A172 (cell line): ENCODE results near the gene TCIRG1. TPM values are rescaled to one million over a fixed set of nuclear protein-coding genes. Genes with fewer than 3 reads are reported as not detected.

ENCODE experiments used
- DNase-seq: peaks from one replicate; pipeline ENCODE4 v3.0.0-alpha.2; 2015; ENCODE audit warnings: low spot score
- total RNA-seq: library from RNA; depleted of rRNA; stranded (reverse); fragments of >200 nt; shearing (Covaris generic); gene quantifications from 2 replicates; pipeline ENCODE4 v1.2.3, GENCODE V29; 2014

TCIRG1 gene
- total RNA-seq, 1 experiment from 2014 or later, result 149 TPM

DNA sequence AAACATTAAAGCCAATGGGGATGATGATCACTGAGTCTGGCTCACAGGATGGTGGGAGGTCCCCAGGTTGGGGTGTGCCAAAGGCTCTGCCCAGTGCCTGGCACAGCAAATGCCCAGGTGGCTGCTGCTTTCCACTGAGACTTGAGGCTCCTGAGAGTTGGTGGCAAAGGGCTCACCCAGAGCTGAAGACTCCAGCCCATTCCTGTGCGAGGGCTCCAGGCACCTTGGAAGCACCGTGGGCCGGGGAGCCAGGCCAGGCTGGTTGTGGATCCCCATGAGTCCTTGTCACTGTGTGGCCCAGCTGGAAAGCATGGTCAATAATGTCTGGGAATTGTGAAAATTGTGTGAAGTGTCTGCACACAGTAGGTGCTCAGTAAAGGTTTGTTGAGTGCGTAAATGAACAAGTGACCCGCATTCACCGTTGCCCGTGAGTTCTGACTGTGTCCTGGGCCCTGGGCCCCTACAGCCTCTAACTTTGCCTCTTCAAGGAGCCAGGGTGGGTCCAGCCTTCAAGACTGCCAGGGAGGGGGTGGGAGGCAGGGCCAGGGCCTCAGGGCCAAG lies 32.1 kb upstream of the TCIRG1 start:
- no peak for DNase-seq

DNA sequence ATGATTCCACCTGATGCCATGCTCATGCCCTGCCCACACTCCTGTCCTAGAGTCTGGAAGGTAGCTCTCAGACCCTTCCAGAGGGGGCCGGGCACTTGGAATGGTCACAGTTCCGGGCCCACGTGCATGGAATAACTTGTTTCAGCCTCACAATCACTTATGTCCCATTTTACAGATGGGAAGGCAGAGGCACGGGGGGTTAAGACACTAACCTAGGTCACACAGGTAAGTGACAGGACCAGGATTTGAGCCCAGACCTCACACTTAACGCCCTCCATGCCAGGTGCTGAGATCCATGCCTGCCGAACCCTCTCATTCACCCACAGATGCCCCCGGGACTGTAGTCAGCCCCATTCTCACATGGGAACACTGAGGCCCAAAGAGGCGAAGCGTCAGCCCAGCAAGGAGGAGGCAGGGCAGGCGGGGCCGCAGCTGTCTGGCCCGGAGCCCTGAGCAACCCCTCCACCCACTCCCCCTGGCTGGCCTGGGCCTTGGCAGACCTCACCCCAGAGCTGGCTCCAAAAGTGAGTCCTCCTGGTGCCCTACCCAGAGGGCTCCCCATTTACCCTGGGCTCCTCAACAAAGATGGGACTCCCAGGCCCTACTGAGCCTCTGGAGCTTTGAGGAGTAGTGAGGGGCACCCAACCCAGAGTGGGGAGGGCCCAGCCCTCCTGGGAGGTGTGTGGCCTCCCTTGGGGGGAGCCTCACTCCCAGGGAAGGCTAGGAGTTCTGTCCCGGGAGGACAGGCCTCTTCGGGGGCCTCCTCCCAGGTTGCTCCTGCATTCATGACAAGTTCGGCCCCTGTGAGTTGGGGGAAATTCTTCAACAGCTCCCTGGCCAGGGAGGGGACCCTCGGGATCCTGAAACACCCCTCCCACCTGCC lies 31.1 kb upstream of the TCIRG1 start:
- DNase-seq, result no peak

DNA sequence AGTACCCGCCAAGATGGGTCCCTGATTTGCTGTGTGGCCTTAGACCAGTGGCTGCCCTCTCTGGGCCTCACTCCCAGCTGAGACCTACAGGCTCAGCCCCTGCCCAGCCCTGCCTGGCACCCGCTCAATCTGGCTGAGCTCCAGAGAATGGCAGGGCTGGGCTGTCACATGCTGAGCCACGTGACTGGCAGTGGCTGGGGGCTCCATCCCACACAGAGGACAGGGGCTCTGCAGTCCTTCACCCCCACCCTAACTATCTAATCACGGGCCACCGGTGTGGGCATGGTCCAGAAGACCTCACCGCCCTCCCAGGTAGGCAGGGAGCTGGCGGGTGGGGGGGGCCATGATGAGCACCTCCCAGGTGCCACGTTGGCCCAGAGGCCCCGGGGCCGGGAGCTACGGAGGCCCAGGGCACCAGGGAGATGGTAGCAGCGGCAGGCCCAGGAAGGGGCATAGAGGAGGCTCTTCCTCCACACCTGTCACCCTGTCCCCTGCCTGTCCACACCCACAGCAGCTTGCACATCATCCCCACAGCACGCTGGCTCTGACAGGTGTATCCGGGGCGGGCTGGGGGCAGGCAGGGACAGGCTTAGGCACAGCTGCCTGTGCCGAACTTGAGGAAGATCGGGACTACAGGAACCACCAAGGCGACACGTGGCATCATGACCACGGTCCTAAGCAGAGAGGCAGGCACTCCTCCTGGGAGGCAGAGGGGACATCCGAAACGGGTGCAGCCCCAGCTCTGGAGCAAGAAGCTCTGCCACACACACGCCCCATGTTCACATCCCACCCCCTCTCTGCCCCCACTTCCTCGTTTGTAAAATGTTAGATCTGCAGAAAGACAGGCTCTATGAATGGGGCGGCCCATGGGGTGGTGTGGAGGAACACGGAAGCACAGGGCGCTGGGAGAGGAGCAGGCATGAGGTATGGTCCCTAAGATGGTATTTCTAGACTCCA lies 30.2 kb upstream of the TCIRG1 start:
- no peak for DNase-seq

DNA sequence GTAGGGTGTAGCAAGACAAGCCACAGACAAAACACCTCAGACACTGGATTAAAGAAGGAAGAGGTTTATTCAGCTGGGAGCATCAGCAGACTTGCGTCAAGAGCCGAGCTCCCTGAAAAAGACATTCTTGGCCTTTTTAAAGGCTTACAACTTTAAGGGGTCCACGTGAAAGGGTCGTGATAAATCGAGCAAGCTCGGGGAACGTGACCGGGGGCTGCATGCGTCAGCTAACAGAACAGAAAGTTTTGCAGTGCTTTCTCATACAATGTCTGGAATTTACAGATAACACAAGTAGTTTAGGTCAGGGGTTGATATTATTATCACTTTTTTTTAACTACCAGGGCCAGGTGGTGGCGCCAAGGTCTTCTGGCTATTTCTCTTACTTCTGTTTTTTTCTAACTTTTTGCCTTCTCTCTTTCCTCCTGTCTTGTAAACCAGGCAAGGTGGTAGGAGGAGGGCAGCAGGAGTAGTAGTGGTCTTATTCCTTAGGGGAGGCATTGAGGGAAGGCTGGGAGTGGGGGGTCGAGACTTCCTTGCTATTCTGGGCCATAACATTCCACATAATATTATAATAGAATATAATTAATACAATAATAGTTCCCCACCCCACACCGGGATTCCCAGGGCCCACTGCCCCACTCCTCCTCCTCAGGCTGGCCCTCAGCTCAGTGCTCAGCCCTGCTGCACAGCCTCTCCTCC lies 29.3 kb upstream of the TCIRG1 start:
- DNase-seq, result peak; percentile 78

DNA sequence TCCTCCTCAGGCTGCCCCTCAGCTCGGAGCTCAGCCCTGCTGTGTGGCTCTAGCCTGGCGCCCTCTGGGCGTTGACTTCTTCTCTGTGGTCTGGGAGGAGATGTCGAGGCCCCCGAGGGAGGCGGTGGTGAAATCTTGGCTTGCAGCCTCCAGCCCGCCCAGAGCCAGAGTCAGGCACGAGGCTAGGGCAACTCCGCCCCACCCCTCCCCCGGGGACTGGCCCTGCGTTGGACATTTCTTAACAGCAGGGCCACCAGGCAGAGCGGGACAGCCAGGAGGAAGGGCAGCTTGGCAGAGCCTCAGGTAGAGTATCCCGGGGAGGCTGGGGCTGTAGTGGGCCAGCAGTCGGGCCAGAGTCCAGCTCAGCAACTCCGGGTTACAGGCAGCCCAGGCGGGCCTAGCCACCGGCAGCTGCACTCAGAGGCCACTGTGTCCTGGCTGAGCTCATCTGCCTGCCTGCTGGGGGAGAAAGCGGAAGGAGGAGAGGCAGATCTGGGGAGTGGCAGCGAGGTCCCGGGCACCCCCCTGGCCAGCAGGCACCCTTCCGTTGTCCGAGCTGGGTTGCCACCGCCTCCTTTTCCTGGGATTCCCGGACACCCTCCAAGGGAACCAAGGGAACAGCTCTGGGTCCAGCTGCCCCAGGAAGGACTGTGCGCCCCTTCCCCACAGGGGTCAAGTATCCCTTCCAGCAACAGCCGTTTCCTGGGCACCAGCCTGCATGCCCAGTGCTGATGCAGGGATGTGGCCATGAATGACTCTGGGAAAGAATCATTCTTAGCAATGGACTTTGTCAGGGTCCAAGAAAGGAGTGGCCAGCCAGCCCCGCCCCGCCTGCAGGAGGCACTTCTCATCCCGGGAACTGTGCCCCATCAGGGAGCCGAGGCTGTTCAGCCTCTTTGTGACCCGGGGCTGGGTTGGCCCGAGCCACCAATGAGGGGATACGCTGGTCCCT lies 28.5 kb upstream of the TCIRG1 start, which contains the start of gene ALDH3B1:
TSS of gene ALDH3B1 (plus strand) at position 238 of the 952 bp plus-strand sequence. CDS start 4,971 bp downstream, outside the sequence.
- peak; percentile 89 for DNase-seq

DNA sequence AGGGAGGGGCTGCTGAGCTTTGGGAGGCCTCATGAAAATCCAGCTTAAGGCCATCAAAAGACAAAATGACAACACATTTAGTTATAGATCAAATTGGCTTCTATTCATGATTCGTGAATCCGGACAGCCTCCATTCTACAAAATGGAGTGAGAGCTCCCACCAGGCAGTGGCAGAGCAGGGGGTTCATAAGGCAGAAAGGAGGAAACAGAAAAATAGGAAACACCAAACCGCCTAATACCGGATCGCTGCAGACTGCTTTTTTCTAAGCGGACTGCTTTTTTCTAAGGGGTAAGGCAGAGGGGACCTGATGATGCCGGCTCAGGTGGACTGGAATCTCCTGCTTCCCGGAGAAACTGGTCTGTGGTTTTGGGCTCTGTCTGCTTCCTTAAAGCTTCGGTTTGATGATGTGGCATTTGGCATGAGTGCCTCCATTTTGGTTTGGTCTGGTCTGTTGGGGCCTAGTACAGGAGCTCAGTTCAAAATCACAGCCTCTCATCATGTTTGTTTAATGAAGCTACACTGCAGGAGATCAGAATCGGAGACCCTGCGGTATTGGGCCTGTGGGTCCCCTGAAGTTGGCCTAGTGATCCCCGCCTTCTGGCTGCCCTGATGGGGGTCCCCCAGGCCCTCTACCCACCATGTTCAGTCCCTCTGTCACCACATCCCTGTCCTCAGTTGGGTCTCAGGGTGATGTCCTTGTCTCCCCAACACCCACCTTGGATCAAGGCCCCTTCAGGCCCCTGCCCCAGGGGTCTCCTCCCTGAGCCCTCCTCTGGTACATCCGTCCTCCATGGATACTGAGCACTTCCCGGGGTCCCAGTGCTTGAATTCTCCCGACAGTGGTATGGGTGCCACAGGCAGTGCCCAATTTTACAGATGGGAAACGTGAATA lies 27.5 kb upstream of the TCIRG1 start:
- no peak for DNase-seq

DNA sequence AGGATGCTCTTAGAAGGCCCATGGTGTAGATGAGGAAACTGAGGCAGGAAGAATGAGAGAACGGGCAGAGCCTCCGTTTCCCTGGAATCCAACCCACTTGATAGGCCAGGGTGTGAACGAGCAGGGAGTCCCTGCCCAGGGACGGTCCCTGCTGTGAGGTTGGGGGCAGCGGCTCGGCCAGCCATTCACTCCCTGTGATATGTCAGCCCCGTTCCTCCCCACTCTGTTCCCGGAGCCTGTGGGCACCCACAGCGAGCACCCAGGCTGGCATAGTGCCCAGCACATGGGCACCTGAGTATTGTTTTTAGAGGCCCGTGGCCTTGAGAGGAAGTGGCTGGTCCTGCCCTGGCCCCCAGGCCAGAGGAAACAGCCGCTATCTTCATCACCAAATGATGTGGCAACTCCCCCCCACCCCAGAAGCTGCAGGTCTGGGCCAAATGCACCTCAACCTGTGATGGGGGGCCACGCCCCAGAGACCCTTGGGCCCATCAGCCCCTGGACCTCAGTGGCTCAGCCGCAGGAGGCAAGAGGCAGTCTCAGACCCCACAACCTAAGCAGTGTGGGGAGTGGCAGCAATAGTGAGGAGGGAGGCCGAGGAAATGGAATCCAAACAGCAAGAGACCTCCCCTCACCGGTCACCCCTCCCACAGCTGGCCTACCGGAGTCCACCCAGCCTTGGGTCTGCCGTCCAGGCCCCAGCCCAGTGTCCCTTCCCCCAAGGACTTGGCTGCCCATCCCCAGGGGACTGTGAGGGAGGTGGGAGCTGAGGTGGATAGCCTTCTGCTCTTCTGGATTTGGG lies 26.6 kb upstream of the TCIRG1 start:
- DNase-seq, result peak; percentile 55

DNA sequence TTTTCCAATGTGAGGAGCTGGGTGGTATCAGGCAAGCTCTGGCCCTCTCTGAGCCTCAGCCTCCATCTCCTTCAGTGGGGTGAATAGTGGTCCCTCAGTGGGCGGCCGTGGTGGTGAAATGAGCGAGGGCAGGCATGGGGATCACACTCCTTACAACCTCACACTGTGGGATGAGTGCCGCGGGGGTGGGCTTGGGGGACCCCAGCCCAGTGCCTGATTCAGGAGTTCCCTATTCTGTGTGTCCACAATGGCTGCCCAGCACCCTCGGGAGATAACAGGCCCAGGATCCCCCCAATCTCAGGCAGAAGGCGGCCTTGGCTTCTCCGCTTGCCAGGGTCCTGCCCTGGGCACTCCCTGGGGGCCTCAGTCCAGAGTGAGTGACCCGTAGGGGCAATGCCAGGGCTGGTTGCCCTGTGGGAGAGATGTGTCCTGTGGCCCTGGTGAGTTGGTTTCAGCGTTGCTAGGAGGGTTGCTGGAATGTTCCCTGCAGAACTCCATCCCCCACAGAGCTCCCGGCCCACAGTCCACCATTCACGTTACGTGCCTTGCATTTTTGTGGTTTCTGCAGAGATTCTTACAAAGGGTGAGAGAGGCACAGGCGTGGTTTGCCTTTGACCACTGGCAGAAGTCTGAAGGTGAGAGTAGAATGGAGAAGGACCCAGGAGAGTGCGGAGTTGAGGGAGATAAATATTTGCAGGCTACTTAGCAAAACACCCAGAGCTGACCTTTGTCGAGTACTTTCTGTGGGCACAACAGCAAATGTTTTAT lies 25.8 kb upstream of the TCIRG1 start:
- peak; percentile 97 for DNase-seq

DNA sequence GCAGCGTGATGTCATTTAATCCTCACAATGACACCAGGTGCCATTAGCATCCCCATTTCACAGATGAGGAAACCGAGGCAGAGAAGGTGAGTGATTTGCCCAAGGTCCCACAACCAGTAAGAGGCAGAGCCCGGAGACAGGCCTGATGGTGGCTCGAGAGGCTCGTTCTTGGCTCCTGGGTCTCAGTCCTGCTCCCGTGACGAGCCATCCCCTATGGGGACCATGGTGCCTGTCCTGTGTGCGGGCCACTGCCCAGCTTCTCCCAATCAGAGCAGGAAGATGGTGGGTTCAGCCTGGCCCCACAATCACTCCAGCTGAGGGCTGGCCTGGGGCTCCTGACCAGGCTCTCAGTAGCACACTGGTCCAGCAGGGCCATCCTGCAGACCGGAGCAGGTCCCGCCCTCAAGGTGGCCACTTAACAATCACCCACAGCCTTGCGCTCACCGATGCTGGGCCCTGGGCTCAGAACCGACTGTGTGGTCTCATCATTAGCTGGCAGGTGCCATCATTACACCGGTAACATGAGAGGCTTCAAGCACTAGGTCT lies 25.1 kb upstream of the TCIRG1 start:
- DNase-seq, result no peak

DNA sequence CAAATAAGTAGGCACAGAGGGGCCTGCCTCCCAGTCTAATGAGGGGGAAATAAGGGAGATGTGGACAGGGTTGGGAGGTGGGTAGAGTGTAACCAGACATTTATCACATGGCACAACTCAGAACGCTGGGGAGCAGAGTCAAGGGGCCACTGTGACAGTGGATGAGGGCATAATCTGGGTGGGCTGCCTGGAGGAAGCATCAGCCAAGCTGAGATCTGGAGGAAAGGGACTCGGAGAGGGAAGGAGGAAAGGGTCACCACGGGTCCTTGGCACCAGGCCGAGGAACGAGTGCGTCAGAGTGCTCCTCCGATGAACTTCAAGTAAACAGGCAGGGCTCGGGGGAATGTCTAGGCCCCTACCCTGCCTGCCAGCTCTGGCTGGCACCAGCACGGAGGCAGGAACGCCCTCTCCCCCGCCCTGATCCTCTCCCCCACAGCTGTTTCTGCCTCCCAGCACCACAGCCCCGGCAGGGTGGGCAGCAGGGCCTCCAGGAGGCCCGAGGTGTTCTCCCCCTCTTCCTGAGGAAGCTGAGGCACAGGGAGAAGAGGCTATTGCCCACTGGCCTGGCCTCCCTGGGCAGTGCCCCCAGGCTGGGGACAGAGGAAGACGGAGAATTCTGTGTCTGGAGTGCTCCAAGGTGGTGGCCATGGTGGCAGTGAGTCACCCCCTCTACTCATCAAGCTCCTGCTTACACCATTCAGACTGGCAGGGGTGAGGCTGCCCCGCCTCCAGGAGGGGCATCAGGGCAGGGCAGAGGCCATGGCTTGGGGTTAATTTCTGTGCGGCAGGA lies 24.5 kb upstream of the TCIRG1 start:
- DNase-seq, result peak; percentile 93

DNA sequence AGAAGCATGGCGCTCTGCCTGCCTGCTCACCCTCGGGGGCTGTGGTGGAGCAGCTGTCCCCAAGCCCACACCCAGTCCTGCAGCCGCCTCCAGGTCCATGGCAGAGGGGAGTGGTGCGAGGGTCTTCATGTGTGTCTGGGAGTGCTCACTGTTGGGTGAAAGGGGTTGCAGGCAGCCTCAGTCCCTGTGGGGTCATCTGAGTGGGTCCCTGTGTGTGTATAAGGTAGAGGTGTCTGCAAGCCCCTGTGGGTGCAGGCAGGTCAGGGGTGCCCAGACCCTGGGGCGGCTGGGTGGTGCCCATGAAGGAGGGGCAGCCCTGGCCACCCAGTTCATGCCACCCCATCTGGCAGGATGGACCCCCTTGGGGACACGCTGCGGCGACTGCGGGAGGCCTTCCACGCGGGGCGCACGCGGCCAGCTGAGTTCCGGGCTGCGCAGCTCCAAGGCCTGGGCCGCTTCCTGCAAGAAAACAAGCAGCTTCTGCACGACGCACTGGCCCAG lies 23.8 kb upstream of the TCIRG1 start:
- DNase-seq, result no peak

DNA sequence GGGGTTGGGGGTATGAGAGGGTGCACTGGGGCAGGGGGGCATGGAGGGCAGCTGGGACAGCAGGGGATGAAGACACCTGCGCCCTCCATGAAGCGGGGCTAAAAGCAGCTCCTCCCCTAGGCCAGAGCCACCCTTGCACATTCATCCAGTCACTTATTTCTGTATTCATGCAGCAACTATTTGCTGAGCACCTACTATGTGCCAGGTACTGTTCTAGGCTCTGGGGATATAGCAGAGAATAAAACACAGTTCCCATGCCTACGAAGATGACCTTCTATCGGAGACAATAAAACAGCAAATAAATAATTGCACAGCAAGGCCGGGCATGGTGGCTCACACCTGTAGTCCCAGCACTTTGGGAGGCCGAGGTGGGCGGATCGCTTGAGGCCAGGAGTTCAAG lies 23.4 kb upstream of the TCIRG1 start:
- no peak for DNase-seq

DNA sequence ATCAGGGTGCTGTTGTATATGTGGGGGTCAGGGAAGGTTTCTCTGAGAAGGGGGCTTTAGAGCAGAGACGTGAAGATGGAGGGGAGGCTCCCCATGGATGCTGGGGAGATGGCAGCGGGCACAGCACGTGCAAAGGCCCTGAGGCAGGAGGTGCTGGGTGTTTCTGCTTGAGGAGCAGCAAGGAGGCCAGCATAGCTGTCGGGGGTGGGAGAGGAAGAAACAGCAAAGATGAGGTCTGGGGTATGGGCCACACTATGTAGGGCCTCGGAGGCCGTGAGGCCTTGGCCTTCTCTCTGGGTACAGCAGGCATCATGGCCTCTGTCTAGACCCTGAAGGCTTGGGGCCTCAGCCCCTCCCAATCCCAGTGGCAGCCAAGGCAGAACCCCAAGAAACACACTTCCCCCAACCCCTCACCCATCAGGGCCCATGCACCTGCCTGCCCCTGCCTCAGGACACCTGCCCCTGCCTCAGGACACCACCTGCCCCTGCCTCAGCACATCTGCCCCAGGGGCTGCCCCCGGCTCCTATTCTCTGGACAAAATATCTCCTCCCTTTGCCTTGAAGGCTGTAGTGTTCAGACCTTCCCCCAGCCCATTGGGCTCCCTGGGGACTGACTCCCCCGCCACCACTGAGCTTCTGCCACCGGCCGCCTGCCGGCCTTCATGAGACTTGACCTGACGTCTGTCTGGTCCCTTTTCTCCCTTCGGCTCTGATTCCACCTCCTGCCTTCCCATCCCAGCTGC lies 22.5 kb upstream of the TCIRG1 start:
- no peak for DNase-seq

DNA sequence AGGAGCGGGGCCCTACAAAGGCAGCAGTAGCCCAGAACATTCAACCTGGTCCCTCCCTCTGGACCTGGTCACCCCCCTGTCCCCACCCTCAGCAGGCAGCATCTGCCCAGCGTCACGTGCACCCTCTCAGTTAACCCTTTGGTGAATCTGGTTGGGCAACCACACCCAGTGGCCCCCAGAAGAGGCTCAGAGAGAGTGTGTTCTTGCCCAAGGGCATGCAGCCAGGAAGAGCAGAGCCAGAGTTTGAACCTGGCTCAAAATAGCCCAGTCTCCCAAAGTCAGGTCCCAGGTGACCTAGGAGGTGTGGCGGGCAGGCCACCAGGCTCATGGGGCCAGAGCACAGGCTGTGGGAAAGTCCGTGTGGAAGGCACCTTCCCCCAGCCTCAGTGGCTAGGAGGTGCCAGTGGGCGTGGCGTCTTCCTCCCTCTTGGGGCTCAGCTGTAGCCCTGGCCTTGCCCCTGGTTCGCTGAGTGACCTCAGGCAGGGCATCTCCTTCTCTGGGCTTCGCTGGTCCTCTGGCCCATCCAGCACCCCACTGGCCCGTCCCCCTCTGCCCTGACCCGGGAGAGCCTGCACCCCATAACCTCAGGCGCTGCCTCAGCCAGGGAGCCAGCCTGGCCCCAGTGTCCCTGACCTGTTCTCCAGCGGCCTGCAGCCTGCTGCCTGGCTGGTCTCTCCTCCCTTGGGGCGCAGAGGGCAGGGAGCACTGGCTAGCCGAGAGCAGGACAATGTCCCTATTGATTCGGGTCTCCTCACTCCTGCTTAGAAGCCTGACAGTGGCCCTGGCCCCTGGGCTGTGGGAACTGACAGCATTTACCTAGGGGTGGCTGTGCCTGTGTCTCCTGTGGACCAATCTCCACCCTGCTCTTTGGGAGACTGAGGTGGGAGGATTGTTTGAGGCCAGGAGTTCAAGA lies 21.7 kb upstream of the TCIRG1 start:
- DNase-seq, result peak; percentile 50
